Fibroblast of villous mesenchyme (primary cell): Measurements from ENCODE around the gene SIRPB1. TPM values are rescaled to one million over a fixed set of nuclear protein-coding genes. Genes with fewer than 3 reads are reported as not detected.
"Not testable (repeated sequence)": the region's sequence is repeated elsewhere in the genome, so short reads cannot be mapped to it uniquely, and the experiment has no call there.

Experiments
- DNase-seq: peaks from one replicate; pipeline ENCODE4 v3.0.0-alpha.2; 2010; ENCODE audit warnings: low read depth
- H3K4me3 ChIP-seq: 2 replicates; pipeline ENCODE4 v1.5.1; 2011; ENCODE audit warnings: low read depth, mild to moderate bottlenecking, low read length
- total RNA-seq: library from RNA; depleted of rRNA; stranded (reverse); fragments of >200 nt; gene quantifications from 2 replicates; pipeline ENCODE4 v1.2.3, GENCODE V29; 2012
- TF ChIP-seq, protein P1 (sequence below): IDR thresholded peaks from 2 replicates; pipeline ENCODE4 v1.5.1; 2012; ENCODE audit warnings: low read depth, mild to moderate bottlenecking, low read length; ENCODE audit not compliant: insufficient read depth

SIRPB1 gene
- total RNA-seq, 1 donor: not detected

DNA sequence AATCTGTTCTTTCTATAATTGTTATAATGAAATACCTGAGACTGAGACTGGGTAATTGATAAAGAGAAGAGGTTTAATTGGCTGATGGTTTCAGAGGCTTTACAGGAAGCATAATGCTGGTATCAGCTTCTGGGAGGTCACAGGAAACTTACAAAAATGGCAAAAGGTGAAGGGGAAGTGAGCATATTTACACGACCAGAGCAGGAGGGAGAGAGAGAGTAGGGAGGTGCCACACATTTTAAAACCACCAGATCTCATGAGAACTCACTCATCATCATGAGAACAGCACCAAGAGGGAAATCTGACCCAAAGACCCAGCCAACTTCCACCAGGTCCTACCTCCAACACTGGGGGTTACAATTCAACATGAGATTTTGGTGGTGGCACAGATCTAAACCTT lies 2.6 kb upstream of the SIRPB1 start:
- no peak for DNase-seq
- TF ChIP-seq, protein P1, sequence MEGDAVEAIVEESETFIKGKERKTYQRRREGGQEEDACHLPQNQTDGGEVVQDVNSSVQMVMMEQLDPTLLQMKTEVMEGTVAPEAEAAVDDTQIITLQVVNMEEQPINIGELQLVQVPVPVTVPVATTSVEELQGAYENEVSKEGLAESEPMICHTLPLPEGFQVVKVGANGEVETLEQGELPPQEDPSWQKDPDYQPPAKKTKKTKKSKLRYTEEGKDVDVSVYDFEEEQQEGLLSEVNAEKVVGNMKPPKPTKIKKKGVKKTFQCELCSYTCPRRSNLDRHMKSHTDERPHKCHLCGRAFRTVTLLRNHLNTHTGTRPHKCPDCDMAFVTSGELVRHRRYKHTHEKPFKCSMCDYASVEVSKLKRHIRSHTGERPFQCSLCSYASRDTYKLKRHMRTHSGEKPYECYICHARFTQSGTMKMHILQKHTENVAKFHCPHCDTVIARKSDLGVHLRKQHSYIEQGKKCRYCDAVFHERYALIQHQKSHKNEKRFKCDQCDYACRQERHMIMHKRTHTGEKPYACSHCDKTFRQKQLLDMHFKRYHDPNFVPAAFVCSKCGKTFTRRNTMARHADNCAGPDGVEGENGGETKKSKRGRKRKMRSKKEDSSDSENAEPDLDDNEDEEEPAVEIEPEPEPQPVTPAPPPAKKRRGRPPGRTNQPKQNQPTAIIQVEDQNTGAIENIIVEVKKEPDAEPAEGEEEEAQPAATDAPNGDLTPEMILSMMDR: no peak

DNA sequence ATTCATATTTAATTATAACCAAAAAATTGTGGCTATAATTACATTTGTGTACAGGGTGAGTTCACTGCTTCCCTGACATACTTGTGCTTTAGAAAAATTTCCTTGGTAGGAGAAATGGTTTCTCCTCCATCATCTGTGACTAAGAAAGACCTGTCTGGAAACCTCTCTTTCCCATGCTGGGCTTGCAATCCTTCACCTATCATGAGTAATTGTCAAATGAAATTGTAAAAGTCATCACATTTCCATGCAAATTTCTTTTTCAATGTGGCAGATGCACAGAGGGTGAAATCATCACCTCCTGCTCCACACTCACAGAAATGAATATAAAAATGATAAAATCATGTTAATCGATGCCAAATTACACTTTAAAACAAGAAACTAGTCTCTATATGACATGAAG lies 1.5 kb upstream of the SIRPB1 start:
- TF ChIP-seq, protein P1: no peak
- DNase-seq: no peak
- no peak overlapping the region for H3K4me3 ChIP-seq

More for the DNA sequence above, 2.6 kb upstream of the SIRPB1 start:
- no peak overlapping the region for H3K4me3 ChIP-seq

DNA sequence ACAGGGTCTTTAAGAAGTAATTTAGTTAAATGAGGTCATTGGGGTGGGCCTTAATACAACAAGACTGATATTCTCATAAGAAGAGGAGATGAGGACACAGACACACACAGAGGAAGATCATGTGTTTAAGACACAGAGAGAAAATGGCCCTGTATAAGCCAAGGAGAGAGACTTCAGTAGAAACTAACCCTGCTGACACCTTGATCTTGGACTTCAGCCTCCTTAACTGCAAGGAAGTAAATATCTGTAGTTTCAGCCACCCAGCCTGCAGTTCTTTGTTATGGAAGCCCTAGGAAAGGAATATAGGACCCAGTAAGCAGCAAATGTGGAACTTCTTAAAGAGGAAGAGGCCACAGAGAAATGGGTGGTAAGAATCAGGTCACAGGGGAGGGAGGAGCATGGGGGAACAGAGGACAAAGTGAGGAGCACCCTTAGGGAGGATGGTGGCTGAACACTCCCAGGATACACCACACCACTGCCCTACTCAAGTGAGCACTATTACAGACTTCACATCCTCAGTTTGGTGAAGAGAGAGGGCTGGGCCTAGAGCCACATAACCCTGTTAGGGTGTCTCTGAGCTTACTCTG lies 762 bp downstream of the SIRPB1 start:
- no peak for DNase-seq
- TF ChIP-seq, protein P1: no peak
- no peak overlapping the region for H3K4me3 ChIP-seq

DNA sequence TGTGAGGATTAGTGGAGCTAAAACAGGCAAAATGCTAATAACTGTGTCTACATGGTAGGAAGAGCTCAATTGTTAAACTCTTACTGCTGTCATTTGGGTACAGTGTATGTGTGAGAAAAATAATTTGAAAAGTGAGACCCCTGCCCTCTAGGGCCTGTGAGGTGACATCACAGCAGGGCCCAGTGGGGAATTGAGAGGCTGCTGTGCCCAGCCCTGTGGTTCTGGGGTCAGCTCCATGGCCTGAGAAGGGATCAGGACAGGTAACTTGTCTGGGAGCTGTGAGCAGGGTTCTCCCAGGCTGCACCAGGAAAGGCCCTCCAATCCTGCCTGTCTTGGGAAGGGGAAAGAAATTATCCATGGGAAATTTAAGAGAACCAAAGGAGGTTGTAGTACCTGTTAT lies 1.3 kb downstream of the SIRPB1 start:
- no peak for DNase-seq
- H3K4me3 ChIP-seq: no peak overlapping the region
- TF ChIP-seq, protein P1: no peak

DNA sequence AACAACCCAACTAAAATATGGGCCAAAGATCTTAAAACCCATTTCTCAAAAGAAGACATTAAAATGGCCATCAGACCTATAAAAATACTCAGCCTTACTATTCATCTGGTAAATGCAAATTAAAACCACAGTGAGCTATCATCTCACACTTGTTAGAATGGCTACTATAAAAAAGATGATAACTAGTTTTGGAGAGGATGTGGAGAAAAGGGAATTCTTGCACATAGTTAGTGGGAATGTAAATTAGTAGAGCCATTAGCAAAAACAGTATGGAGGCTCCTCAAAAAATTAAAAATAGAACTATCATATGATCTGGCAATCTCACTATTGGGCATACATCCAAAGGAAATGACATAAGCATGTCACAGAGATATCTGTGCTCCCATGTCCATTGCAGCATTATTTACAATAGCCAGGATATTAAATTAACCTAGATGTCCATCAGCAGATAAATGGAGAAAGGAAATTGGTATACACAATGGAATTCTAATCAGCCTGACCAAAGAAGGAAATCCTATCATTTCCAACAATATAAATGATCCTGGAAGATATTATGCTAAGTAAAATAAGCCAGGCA lies 2.9 kb downstream of the SIRPB1 start:
- no peak overlapping the region for H3K4me3 ChIP-seq
- TF ChIP-seq, protein P1: no peak
- no peak for DNase-seq

DNA sequence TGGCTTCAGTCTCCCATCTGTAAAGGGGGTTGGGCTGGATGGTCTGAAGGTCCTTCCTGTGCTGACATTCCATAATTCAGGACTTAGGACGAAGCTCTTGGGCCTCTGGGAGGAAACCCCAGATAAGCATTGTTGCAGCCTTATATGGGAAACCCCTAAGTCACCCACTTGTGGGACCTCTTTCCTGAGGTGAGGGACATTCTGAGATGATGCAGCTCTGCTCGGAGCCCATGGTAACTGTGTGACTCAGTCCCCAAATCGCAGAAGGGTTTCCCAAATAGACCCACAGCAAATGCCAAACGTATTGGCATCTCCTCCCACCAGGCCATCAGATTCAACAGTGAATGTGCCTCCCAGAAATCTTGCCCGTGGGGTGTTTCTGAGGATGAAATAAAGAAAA lies 9.4 kb downstream of the SIRPB1 start:
- not testable (repeated sequence) for DNase-seq, H3K4me3 ChIP-seq

DNA sequence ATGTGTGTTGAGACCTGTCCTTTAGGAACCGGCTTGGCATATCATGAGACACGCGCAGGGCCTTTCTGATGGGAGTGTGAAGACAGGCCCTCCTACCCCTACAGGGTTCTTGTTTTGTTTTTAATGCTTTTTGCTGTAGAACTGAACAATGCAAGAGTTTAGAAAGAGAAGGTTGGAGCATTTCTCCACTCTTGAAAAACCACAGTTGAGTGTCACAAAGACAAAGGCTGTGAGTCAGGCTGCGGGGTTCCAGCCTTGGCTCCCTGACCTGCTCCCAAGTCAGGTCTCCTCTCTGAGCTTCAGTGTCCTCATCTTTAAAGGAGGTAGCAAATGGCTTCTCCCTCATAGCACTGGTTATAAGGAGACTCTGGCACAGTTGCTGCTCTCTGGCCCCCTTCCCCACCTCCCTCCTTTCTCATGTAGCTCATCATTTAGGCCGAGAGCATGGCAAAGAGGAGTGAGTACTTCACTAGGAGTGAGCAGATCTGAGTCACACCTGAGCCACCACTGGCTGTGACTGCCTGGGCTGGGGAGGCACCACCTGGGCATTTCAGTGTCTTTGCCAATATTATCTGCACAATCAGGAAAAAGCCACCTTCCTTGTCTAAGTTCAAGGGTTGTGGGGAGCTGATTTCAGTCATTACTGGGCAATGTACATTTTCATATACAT lies 11.0 kb downstream of the SIRPB1 start:
- not testable (repeated sequence) for DNase-seq, H3K4me3 ChIP-seq

DNA sequence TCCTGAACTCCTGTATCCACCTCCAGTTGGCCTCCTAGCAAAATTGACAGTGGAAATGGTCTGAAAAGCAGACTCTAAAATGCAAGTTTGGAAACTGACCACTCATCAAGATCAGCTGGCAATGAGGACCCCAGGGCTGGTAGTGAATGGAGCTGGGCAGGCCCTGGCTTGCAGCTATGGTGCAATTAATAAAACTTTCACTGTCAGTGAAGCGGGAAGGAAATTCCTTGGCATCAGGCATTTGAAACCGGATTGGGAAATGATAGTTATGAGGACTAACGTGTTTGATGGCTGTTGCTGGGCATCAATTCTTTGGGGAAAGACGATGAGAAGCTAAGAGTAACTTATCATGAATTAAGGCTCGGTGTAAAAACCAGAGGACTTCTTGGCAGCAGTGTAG lies 19.1 kb downstream of the SIRPB1 start:
- DNase-seq: no peak
- H3K4me3 ChIP-seq: no peak overlapping the region
- TF ChIP-seq, protein P1: no peak
